Measurements from ENCODE around the gene KRT17. TPM values are rescaled to one million over a fixed set of nuclear protein-coding genes. Genes with fewer than 3 reads are reported as not detected.

The KRT17 gene
- total RNA-seq, 2 experiments from 2014 or later, result not detected

- DNase-seq, result no peak
- intact Hi-C loops (cut with DNase I, micrococcal nuclease), result loop anchor here in 1 of 2 experiments (5.0 to 10.0 kb wide), 5 partner anchors 338 to 1303 kb away; partner anchors contain the start of gene KRTAP4-12
These were observed 35.9 kb upstream of the KRT17 start for GRCh38 chr17:41660221-41660711.

GRCh38 chr17:41659427-41660212, 35.2 kb upstream of the KRT17 start:
- no peaks in the 10 kb centered on the region for H3K9me3 ChIP-seq (ENCODE audit: control insufficient read depth in 1 of 2, insufficient read depth in 1 of 2, low read length in 2 of 2)
- Mint-ChIP-seq H3K4me1 (ENCODE audit: low read depth) (peaks cover 7% of the 10 kb centered on the region), H3K27ac (no peak overlapping the region), H3K36me3 (ENCODE audit: low read depth) (no peaks in the 10 kb centered on the region), H3K4me3 (no peak overlapping the region), H3K9me3 (no peaks in the 10 kb centered on the region), H3K27me3 (no peaks in the 10 kb centered on the region)
- ATAC-seq (ENCODE audit: poor library complexity) (no peak), DNase-seq (no peak)
- intact Hi-C loops (cut with DNase I, micrococcal nuclease), result loop anchor here in 1 of 2 experiments (5.0 to 10.0 kb wide), 5 partner anchors 337 to 1302 kb away; partner anchors contain the start of gene KRTAP4-12
- no peak overlapping the region for H3K27ac ChIP-seq (ENCODE audit: low read depth in 1 of 2, low read length in 2 of 2)
- ChIA-PET POLR2A (interaction anchor here (1.5 kb wide), 1 partner anchor 29 kb away, joined by 6 read pairs; the partner anchor contains the start of gene EIF1), CTCF (interaction anchor here (4.2 kb wide), 1 partner anchor 11 kb away, joined by 110 read pairs; no protein-coding TSS in a partner anchor)
- no peak overlapping the region for H3K4me3 ChIP-seq (ENCODE audit: low read length)
- H3K27me3 ChIP-seq (ENCODE audit: control insufficient read depth in 1 of 2, insufficient read depth in 2 of 2, low read length in 2 of 2), result no peaks in the 10 kb centered on the region
- H3K4me1 ChIP-seq (ENCODE audit: insufficient read depth, low read length), result peaks cover 9% of the 10 kb centered on the region
- no peak for TF ChIP-seq CTCF (IDR thresholded peaks at IDR 0.05)
- H3K36me3 ChIP-seq (ENCODE audit: insufficient read depth, low read length), result no peaks in the 10 kb centered on the region

More at GRCh38 chr17:41660221-41660711, 35.9 kb upstream of the KRT17 start:
- no peak for ATAC-seq (ENCODE audit: poor library complexity)
- ChIA-PET POLR2A (interaction anchor here (1.5 kb wide), 1 partner anchor 28 kb away, joined by 6 read pairs; the partner anchor contains the start of gene EIF1), CTCF (interaction anchor here (4.2 kb wide), 1 partner anchor 11 kb away, joined by 110 read pairs; no protein-coding TSS in a partner anchor)
- no peak for TF ChIP-seq CTCF (IDR thresholded peaks at IDR 0.05)
- Histone ChIP-seq H3K4me3 (ENCODE audit: low read length) (no peak overlapping the region), H3K9me3 (ENCODE audit: control insufficient read depth in 1 of 2, insufficient read depth in 1 of 2, low read length in 2 of 2) (no peaks in the 10 kb centered on the region), H3K27ac (ENCODE audit: low read depth in 1 of 2, low read length in 2 of 2) (no peak overlapping the region), H3K4me1 (ENCODE audit: insufficient read depth, low read length) (peaks cover 15% of the 10 kb centered on the region), H3K36me3 (ENCODE audit: insufficient read depth, low read length) (no peaks in the 10 kb centered on the region), H3K27me3 (ENCODE audit: control insufficient read depth in 1 of 2, insufficient read depth in 2 of 2, low read length in 2 of 2) (no peaks in the 10 kb centered on the region)
- no peaks in the 10 kb centered on the region for H3K36me3 Mint-ChIP-seq (ENCODE audit: low read depth)
- H3K9me3 Mint-ChIP-seq, result no peaks in the 10 kb centered on the region
- peaks cover 13% of the 10 kb centered on the region for H3K4me1 Mint-ChIP-seq (ENCODE audit: low read depth)
- H3K27me3 Mint-ChIP-seq, result no peaks in the 10 kb centered on the region
- no peak overlapping the region for H3K4me3 Mint-ChIP-seq
- no peak overlapping the region for H3K27ac Mint-ChIP-seq

DNA sequence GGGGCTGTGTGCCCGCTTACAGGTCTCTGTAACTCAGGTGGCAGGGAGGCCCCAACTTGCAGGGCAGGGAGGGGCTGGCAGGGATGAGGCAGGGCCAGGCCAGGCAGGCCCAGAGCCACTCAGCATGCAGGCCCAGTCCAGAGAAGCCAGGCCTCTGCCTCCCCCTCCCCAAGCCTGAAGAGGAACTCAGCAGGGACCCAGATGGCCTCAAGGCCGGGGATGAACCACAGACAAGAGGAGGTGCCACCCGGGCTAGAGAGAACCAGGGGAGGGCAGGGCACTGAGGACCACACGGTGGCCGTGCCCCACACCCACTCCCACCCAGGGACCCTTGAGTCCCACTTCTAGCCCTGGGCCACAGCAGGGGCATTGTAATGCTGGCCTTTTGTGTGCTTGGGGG, 34.5 kb upstream of the KRT17 start:
- intact Hi-C loops (cut with DNase I, micrococcal nuclease), result no loop called here
- no peak overlapping the region for H3K27ac Mint-ChIP-seq
- Histone ChIP-seq H3K4me3 (ENCODE audit: low read length) (no peak overlapping the region), H3K36me3 (ENCODE audit: insufficient read depth, low read length) (no peaks in the 10 kb centered on the region), H3K4me1 (ENCODE audit: insufficient read depth, low read length) (peaks cover 9% of the 10 kb centered on the region), H3K27me3 (ENCODE audit: control insufficient read depth in 1 of 2, insufficient read depth in 2 of 2, low read length in 2 of 2) (no peaks in the 10 kb centered on the region), H3K27ac (ENCODE audit: low read depth in 1 of 2, low read length in 2 of 2) (no peak overlapping the region), H3K9me3 (ENCODE audit: control insufficient read depth in 1 of 2, insufficient read depth in 1 of 2, low read length in 2 of 2) (no peaks in the 10 kb centered on the region)
- no peak overlapping the region for H3K4me3 Mint-ChIP-seq
- no peaks in the 10 kb centered on the region for H3K9me3 Mint-ChIP-seq
- no peak for TF ChIP-seq CTCF (IDR thresholded peaks at IDR 0.05)
- no peaks in the 10 kb centered on the region for H3K36me3 Mint-ChIP-seq (ENCODE audit: low read depth)
- ChIA-PET CTCF (no interaction called here), POLR2A (no interaction called here)
- DNase-seq (no peak), ATAC-seq (ENCODE audit: poor library complexity) (no peak)
- H3K4me1 Mint-ChIP-seq (ENCODE audit: low read depth), result peaks cover 7% of the 10 kb centered on the region
- no peaks in the 10 kb centered on the region for H3K27me3 Mint-ChIP-seq

Data from CD4-positive, alpha-beta T cell (primary cell).